Measurements from ENCODE around the gene AIMP2. TPM values are rescaled to one million over a fixed set of nuclear protein-coding genes. Genes with fewer than 3 reads are reported as not detected.

AIMP2 gene
- total RNA-seq, 4 donors from 2014 or later, result 34.7 to 61.4 (median 50.3) TPM

DNA sequence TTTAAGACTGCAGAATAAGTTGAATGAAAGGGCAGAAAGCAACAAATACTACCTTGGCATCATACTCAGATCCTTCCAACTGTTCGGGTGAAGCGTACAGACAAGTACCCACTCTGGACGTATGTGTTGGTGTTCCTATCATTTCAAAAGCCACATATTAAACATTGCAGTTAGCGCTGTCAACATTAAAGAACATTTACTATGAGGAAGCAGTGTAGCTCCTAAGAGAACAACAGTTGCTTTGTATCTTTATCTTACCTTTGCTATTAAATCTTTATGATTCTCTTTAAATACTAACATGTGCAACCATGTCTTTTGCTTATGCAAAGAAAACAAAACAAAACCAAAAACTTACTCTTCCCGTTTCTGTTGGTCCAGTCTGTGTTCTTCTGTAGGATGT, 19.5 kb downstream of the AIMP2 start:
- WGBS, 2 donors, result 84 to 86% methylated on average over 5 of the region's 5 CpGs
- H3K27ac ChIP-seq, result peak overlapping the region in 1 of 4 donors; percentile 17
- H3K4me1 ChIP-seq, result peaks cover 7 to 23% (median 8%) of the 10 kb centered on the region in 3 donors
- no peak overlapping the region for H3K4me3 ChIP-seq
- no peak for DNase-seq
- intact Hi-C loops (cut with DNase I), result no loop called here
- H3K9me3 ChIP-seq, result no peaks in the 10 kb centered on the region
- no peaks in the 10 kb centered on the region for H3K27me3 ChIP-seq
- TF ChIP-seq CTCF (IDR thresholded peaks at IDR 0.05) (no peak), POLR2A (IDR thresholded peaks at IDR 0.05) (no peak)
- H3K36me3 ChIP-seq, result peaks cover 17 to 100% (median 29%) of the 10 kb centered on the region in 3 donors

DNA sequence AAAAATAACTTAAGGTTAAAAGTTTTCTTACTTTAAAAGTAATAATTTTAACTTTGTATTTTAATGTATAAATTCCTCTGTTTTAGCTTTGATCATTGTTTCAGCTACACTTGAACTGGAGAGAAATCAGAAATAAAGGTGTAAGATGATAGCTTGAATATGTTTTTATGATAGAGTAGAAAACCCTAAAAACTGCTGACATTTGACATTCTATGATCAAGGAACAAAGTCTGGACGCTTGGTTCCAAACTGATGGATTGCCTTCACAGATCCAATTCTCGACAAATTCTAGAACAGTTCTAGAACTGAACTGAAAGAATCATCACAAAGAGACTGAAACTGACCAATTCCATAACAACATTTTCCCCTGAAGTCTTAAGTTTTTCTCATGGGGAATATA, 21.9 kb downstream of the AIMP2 start, which contains the start of gene ANKRD61:
TSS of gene ANKRD61 (plus strand) at position 389 of the 400 bp plus-strand sequence. CDS start at position 389, 0 bp downstream.
- Histone ChIP-seq H3K4me3 (no peak within 1 kb of the TSS), H3K27me3 (no peaks in the 10 kb centered on the region), H3K9me3 (no peaks in the 10 kb centered on the region), H3K27ac (no peak within 1 kb of the TSS), H3K36me3 (peaks cover 10 to 100% (median 30%) of the 10 kb centered on the region in 3 donors), H3K4me1 (peaks cover 4 to 15% (median 8%) of the 10 kb centered on the region in 3 donors)
- WGBS, 2 donors, result 83 to 84% methylated on average over 2 of the region's 2 CpGs
- intact Hi-C loops (cut with DNase I), result no loop called here
- no peak for TF ChIP-seq POLR2A (IDR thresholded peaks at IDR 0.05)
- TF ChIP-seq CTCF (IDR thresholded peaks at IDR 0.05), result no peak
- DNase-seq, result no peak

DNA sequence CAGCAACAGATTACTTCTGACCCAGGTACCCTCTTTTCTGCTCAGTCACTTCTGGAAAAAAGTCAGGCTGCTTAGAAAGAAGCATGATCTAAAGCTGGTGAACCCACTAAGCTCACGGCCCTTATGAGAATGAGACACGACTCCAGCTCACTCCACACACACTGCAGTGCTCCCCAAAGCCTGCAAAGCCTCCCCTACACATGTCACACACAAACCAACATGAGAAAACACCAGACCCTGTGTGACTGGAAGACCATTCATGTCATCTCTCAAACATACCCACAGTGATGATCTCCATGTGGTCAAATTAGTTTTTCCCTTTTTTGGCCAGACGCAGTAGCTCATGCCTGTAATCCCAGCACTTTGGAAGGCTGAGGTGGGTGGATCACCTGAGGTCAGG, 22.5 kb downstream of the AIMP2 start:
- Histone ChIP-seq H3K27ac (no peak overlapping the region), H3K4me3 (no peak overlapping the region), H3K27me3 (no peaks in the 10 kb centered on the region), H3K4me1 (peaks cover 0 to 9% (median 2%) of the 10 kb centered on the region in 3 donors), H3K9me3 (no peaks in the 10 kb centered on the region), H3K36me3 (peaks cover 10 to 100% (median 29%) of the 10 kb centered on the region in 3 donors)
- TF ChIP-seq CTCF (IDR thresholded peaks at IDR 0.05) (no peak), POLR2A (IDR thresholded peaks at IDR 0.05) (no peak)
- DNase-seq, result no peak
- intact Hi-C loops (cut with DNase I), result no loop called here
- WGBS, 2 donors, result 88 to 92% methylated on average over 2 to 3 of the region's 3 CpGs

DNA sequence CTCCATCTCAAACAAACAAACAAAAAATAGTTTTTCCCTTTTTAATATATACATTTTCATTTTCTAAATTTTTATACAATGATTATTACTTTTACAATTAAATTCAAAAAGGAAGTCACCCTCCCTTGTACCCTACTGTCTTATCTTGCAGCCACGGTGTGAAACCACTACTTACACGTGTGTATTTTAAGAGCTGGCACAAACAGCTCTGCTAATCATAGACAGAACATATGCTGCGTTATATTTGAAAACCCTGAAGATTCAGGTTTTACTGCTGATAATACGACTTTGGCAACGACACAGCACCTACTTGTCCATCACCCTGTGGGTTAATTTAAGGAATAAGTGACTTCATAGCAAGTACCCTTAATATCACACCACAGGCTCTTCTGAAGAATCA, 23.1 kb downstream of the AIMP2 start:
- H3K36me3 ChIP-seq, result peaks cover 10 to 100% (median 25%) of the 10 kb centered on the region in 3 donors
- peaks cover 0 to 3% (median 0%) of the 10 kb centered on the region in 3 donors for H3K4me1 ChIP-seq
- intact Hi-C loops (cut with DNase I), result no loop called here
- H3K27ac ChIP-seq, result no peak overlapping the region
- H3K4me3 ChIP-seq, result no peak overlapping the region
- H3K9me3 ChIP-seq, result no peaks in the 10 kb centered on the region
- TF ChIP-seq POLR2A (IDR thresholded peaks at IDR 0.05) (no peak), CTCF (IDR thresholded peaks at IDR 0.05) (no peak)
- no peak for DNase-seq
- no peaks in the 10 kb centered on the region for H3K27me3 ChIP-seq
- 80 to 87% methylated on average over 5 of the region's 5 CpGs for WGBS, 2 donors

- Histone ChIP-seq H3K27ac (no peak overlapping the region), H3K36me3 (peaks cover 10 to 100% (median 25%) of the 10 kb centered on the region in 3 donors), H3K4me1 (no peaks in the 10 kb centered on the region), H3K9me3 (no peaks in the 10 kb centered on the region), H3K4me3 (no peak overlapping the region), H3K27me3 (no peaks in the 10 kb centered on the region)
- no peak for DNase-seq
- TF ChIP-seq POLR2A (IDR thresholded peaks at IDR 0.05), result no peak
- no peak for TF ChIP-seq CTCF (IDR thresholded peaks at IDR 0.05)
- WGBS, 2 donors, result 85 to 88% methylated on average over 6 to 7 of the region's 7 CpGs
- intact Hi-C loops (cut with DNase I), result no loop called here
Observed at GRCh38 chr7:6032641-6033040, 23.6 kb downstream of the AIMP2 start.

Data from esophagus squamous epithelium (tissue), 5 donors.